Parathyroid adenoma (tissue), 2 donors: ENCODE measurements around the gene LPP.

Source experiments
- H2AFZ ChIP-seq: fragments of 300-600 bp; sonication (generic); one replicate; pipeline ENCODE4 v1.7.0; 2017; ENCODE audit warnings: antibody characterized with exemption, mild to moderate bottlenecking
- H3K27ac ChIP-seq: fragments of 300-600 bp; sonication (generic); one replicate; pipeline ENCODE4 v1.7.0; 2017
- H3K27me3 ChIP-seq: fragments of 300-600 bp; sonication (generic); one replicate; pipeline ENCODE4 v1.7.0; 2017; ENCODE audit warnings: low read length; ENCODE audit not compliant: control insufficient read depth, insufficient read depth
- H3K36me3 ChIP-seq: fragments of 300-600 bp; sonication (generic); one replicate; pipeline ENCODE4 v1.7.0; 2017; ENCODE audit warnings: low read length; ENCODE audit not compliant: control insufficient read depth, insufficient read depth
- H3K4me1 ChIP-seq: fragments of 300-600 bp; sonication (generic); one replicate; pipeline ENCODE4 v1.7.0; 2017; ENCODE audit warnings: control low read depth
- H3K4me2 ChIP-seq: fragments of 300-600 bp; sonication (generic); one replicate; pipeline ENCODE4 v1.7.0; 2017; ENCODE audit warnings: low read length
- H3K4me3 ChIP-seq: fragments of 300-600 bp; sonication (generic); one replicate; pipeline ENCODE4 v1.7.0; 2017; ENCODE audit warnings: low read depth, low read length
- H3K79me2 ChIP-seq: fragments of 300-600 bp; sonication (generic); one replicate; pipeline ENCODE4 v1.7.0; 2017; ENCODE audit warnings: control low read depth
- H3K9ac ChIP-seq: fragments of 300-600 bp; sonication (generic); one replicate; pipeline ENCODE4 v1.7.0; 2017; ENCODE audit warnings: mild to moderate bottlenecking
- H3K9me3 ChIP-seq: fragments of 300-600 bp; sonication (generic); one replicate; pipeline ENCODE4 v1.7.0; 2017; ENCODE audit warnings: low read length; ENCODE audit not compliant: control insufficient read depth
- CTCF ChIP-seq: fragments of 300-600 bp; sonication (generic); IDR thresholded peaks from one replicate; pipeline ENCODE4 v1.7.0; 2017; ENCODE audit warnings: antibody characterized with exemption, mild to moderate bottlenecking
- donor health status: primary hyperparathyroidism.

LPP gene

GRCh38 chr3:188332085-188332484 lies 178.1 kb downstream of the LPP start:
- peaks cover 14% of the 10 kb centered on the region for H3K79me2 ChIP-seq
- H3K4me2 ChIP-seq = no peak overlapping the region
- H3K9ac ChIP-seq = no peak overlapping the region
- no peak for TF ChIP-seq CTCF
- H3K4me1 ChIP-seq = no peaks in the 10 kb centered on the region
- H3K27me3 ChIP-seq = no peaks in the 10 kb centered on the region
- no peak overlapping the region for H3K4me3 ChIP-seq
- H2AFZ ChIP-seq = no peak overlapping the region
- no peaks in the 10 kb centered on the region for H3K36me3 ChIP-seq
- no peaks in the 10 kb centered on the region for H3K9me3 ChIP-seq
- H3K27ac ChIP-seq = no peak overlapping the region

- Histone ChIP-seq H2AFZ (no peak overlapping the region), H3K9me3 (no peaks in the 10 kb centered on the region), H3K27me3 (no peaks in the 10 kb centered on the region), H3K4me3 (no peak overlapping the region), H3K36me3 (no peaks in the 10 kb centered on the region), H3K4me2 (no peak overlapping the region), H3K9ac (no peak overlapping the region), H3K27ac (no peak overlapping the region), H3K4me1 (peaks cover 6% of the 10 kb centered on the region), H3K79me2 (peaks cover 14% of the 10 kb centered on the region)
- no peak for TF ChIP-seq CTCF
These were observed 181.7 kb downstream of the LPP start for GRCh38 chr3:188335656-188336055.

DNA sequence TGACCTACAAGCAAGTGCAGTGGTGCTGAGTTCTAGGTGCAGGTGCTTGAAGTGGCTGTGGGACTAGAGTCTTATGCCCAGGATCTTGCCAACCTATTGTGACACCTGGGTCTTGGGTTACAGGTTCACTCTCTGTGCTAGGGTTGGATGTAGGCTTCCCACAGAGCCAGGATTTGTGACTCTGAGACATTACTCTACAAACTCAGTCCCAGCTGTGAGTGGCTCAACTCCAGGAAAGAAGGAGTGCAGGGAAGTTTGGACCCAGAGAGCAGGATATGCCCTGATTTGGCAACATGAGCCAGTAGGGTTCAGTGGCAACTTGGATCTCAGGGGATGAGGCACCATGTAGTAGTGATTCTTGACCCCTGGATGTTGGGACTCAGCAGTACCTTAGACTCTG lies 182.2 kb downstream of the LPP start:
- H3K4me1 ChIP-seq = peaks cover 6% of the 10 kb centered on the region
- no peak overlapping the region for H3K9ac ChIP-seq
- no peak overlapping the region for H2AFZ ChIP-seq
- no peaks in the 10 kb centered on the region for H3K36me3 ChIP-seq
- TF ChIP-seq CTCF = no peak
- no peaks in the 10 kb centered on the region for H3K9me3 ChIP-seq
- no peak overlapping the region for H3K4me2 ChIP-seq
- H3K4me3 ChIP-seq = no peak overlapping the region
- H3K27ac ChIP-seq = no peak overlapping the region
- H3K27me3 ChIP-seq = no peaks in the 10 kb centered on the region
- H3K79me2 ChIP-seq = peaks cover 14% of the 10 kb centered on the region

DNA sequence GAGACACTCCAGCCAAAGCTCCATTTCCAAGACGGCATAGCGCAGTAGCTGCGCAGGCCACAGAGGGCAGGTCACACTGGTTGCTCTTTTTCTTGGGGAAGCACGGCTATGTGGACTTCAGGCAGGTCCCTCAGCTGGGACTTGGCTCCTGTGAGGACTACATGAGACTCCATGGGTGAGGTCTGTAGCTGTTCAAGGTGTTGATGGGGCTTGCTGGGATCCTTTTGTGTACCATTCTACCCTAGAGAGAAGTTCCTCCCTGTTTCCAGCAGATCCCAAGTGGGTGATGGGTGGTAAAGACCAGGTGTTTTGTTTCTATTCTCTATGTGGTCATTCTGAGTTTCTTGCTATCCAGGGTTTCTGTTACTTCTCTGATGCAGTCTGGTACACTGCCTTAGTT lies 183.3 kb downstream of the LPP start:
- Histone ChIP-seq H3K4me2 (no peak overlapping the region), H3K4me1 (peaks cover 6% of the 10 kb centered on the region), H3K36me3 (no peaks in the 10 kb centered on the region), H3K4me3 (no peak overlapping the region), H3K27me3 (no peaks in the 10 kb centered on the region), H3K9me3 (no peaks in the 10 kb centered on the region), H3K27ac (no peak overlapping the region), H3K79me2 (peaks cover 12% of the 10 kb centered on the region), H3K9ac (no peak overlapping the region), H2AFZ (no peak overlapping the region)
- TF ChIP-seq CTCF = no peak

DNA sequence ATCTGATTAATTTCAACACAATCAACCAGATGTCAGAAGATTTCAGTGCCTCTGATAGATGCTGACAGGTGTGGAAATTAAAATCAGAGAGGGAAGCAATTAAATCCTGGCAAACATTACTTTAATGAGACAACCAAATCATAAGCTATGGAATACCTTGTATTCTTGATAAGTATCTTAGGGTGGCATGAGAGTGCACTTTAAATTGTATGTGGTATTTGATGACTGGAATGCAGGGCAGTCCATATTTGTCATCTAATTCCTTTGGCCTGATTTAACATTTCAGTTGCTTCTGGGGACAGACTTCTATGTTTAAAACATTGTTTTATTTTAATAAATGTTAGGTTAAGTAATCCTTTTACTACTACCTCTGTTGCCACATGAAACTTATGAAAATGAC lies 184.1 kb downstream of the LPP start:
- H3K4me2 ChIP-seq = no peak overlapping the region
- H2AFZ ChIP-seq = no peak overlapping the region
- TF ChIP-seq CTCF = no peak
- peaks cover 6% of the 10 kb centered on the region for H3K4me1 ChIP-seq
- H3K9ac ChIP-seq = no peak overlapping the region
- H3K27ac ChIP-seq = no peak overlapping the region
- no peak overlapping the region for H3K4me3 ChIP-seq
- H3K27me3 ChIP-seq = no peaks in the 10 kb centered on the region
- H3K36me3 ChIP-seq = no peaks in the 10 kb centered on the region
- peaks cover 12% of the 10 kb centered on the region for H3K79me2 ChIP-seq
- no peaks in the 10 kb centered on the region for H3K9me3 ChIP-seq
